Measurements from ENCODE around the gene C5orf63. TPM values are rescaled to one million over a fixed set of nuclear protein-coding genes. Genes with fewer than 3 reads are reported as not detected.
A peak's percentile ranks its signal among the peaks of the same experiment; 100 is the strongest.
"Not testable (repeated sequence)": the region's sequence is repeated elsewhere in the genome, so short reads cannot be mapped to it uniquely, and the experiment has no call there.

Gene C5orf63
- total RNA-seq, 1 donor from 2014 or later, result 8.2 TPM

DNA sequence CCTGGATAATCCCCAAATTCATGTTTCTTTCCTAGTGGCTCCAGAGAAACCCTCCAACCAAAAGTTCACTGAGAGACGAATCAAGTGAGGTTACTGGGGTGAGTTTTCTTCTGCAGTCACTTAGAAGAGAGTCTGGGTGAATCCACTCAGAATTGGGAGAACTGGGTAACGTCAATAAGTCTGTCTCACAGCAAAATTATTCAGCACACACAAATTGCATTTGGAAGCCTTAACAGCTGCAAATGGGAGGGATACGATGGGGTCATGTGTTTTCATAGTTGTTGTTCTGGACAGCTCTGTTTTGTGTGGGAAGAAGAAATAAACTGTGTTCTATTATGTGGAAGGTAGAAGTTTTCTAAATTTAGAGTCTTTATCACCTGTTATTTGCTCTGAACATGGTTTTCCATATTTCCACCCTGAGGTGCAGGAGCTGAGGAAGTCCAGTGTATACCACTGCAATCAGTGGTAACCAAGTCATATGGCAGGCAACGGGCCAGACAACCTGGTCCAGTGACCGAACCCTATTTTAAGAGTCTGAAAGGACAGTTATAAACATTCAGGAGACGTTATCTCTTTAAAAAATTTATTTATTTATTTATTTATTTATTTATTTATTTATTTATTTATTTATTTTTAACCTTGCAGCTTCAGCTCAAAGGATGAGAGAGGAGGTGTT lies 64.9 kb downstream of the C5orf63 start:
- DNase-seq (ENCODE audit: low spot score), result no peak

DNA sequence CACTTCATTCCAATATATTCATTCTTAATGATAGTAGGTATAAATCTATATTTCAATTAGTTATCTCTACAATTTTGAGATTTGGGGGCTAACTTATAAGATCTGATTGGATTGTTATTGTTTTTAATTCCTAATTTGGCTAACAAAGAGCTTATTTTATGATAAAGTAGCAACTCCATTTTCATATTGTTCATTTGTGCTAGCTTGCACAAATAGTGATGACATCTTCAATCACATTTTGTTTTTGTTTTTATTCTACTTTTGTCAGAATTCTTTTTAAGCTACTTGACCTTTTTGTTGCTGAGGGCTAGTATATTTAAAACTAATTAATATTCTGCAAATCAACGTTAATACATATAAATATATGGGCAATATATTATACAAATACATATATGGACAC lies 65.8 kb downstream of the C5orf63 start:
- no peak for DNase-seq (ENCODE audit: low spot score)

DNA sequence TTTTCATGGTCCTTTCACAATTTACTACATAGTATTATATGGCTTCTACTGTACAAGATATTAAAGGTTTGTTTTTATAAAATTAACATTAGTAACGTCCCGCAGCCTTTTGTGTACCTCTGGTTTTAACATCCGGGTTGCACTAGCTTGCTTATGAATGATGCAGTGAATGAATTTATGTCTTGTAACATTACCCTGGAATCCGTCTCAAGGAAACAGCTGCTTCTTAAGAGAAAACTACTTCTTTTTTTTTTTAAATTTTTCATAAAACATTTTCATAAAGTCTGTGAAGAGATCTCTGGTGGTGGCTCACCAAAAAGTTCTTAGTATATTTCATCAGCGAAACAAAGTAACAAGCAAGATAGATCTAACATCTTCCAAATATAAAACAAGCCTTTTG lies 66.6 kb downstream of the C5orf63 start:
- no peak for DNase-seq (ENCODE audit: low spot score)

DNA sequence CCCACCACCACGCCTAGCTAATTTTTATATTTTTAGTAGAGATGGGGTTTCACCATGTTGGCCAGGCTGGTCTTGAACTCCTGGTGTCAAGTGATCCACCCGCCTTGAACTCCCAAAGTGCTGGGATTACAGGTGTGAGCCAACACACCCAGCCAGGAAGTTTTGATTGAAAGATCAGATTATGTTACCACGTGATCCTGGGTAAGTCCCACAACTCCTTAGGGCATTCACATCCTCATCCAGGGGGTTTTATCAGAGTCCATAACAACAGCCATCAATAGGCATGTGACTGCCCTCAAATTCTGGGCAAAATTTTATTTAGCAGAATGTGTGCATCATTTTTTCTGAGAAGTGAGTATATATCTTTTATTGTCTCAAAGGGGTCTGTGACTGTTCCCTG lies 68.0 kb downstream of the C5orf63 start:
- DNase-seq (ENCODE audit: low spot score), result not testable (repeated sequence)

DNA sequence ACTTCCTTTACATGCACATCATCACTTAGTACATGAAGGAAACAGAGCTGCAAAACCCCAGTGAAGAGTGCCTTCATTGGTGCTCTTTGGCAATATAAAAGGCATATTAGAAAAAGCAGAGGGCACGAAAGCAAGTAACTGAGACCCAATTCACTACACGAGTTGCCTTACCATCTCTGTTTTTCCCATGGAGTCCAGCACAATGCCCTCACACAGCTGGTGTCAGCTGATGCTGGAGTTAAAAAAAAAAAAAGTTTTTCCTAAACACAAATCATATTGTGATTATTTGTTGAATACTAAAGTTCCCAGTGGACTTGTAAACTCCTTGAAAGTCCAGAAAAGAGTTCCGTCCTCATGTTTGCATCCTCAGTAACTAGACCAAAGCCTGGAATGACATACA lies 68.6 kb downstream of the C5orf63 start:
- DNase-seq (ENCODE audit: low spot score), result no peak

DNA sequence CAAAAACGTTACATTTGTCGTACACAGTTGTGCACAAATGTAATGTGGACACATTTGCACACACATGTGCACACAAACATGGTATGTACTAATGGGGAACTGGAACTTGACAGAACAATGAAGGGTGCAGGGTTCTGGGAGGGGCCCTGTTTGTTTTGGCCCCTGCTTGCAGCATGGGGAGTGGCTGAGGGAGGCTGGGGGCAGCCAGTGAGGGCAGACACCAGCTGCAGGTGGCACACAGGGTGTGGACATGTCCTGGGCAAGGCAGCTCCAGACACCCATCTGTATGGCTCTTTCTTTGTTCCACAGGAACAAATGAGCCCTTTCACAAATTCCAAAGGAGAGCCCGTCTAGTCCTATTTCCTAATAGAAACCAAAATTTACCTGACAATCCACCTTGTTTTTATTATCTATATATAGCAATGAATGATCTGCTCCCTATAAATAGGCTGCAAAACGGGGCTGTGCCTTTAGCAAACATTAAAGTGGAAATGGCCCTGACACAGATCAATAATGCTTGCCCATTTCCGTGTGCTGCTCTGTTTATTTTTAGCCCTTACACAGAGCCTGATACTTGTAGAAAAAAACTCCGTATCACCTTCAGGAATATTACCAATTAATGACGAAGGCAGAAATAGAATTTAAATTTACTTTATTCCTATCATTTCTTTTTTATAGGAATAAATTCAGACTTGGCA lies 69.4 kb downstream of the C5orf63 start:
- DNase-seq (ENCODE audit: low spot score), result no peak

DNA sequence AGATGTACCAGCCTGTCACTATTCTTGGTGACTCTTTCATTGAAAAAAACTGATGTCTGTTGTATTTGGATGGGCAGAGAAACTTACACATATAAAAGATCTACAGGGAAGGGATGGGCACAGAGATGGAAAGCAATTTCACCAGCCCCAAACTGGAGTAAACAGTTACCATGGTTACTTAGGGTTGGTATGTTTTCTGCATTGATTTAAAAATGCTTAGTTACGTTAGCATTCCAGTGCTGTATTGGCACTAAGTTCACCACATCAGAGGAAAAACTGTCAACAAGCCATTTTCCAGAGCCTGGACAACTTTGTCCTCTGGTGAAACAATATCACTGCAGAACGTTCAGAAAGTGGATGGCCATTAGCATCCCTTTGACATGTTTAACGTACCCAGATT lies 70.9 kb downstream of the C5orf63 start:
- no peak for DNase-seq (ENCODE audit: low spot score)

DNA sequence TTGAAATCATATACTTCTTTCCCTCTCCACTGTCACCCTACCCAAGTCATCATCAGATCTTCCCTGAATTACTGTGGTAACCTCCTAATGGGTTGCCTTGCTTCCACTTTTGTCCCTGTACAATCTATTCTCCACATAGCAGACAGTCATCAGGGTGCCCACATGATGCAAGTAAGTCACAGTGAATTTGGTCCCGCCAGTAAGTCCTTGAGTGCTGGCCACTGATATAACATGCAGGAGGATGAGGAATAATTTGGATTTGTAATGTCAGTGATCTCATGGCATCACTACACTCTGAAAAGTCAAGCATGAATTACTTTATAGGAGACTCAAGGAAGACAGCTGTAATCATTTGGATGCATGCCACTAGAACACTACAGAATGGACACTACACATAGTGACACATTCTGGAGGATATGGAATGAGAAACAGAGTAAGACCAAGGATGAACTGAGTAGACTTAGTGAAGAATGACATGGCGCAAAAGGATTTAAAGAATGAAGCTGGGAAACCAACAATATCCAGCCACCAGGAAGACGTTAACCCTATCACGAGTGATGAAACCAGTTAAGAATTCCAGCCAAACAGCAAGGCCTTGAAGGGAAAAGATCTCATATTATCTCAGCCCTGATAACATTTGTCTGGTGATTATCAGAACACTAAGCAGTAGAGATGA lies 71.5 kb downstream of the C5orf63 start:
- DNase-seq (ENCODE audit: low spot score), result peak; percentile 97

Other genes with a start within 250 kb of the C5orf63 start
- gene MARCHF3, start 42.9 kb downstream of the C5orf63 start, total RNA-seq (ENCODE audit: insufficient read depth, low replicate concordance), result 34.4 TPM
- 5.3 TPM for gene MEGF10, start 217.3 kb upstream of the C5orf63 start, total RNA-seq (ENCODE audit: insufficient read depth, low replicate concordance)